AG08395 (cell line): ENCODE results near the gene SLC36A3.
"Not testable (repeated sequence)": the region's sequence is repeated elsewhere in the genome, so short reads cannot be mapped to it uniquely, and the experiment has no call there.

Experiments used
- DNase-seq: peaks from one replicate; pipeline ENCODE4 v3.0.0; 2012; ENCODE audit warnings: mixed read lengths, low spot score

Gene SLC36A3

DNA sequence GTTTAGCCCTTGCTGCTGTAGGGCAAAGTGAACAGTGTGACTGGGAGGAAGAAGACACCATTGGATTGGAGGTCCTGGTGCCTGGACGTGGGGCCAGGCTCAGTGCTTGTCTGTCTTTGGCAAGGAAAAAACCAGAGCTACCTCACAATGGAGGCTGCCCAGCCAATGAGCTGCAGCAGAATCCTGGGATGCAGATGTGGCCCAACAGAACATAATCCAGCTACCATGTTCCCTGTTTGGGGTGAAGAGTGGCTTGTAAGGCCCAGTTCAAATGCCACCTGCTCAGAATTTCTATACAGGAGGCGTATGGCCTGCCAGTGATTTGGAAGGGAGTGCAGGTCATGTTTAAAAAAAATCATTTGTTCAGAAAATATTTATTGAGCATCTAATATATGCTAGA is at the start of gene SLC36A3:
TSS of gene SLC36A3 (minus strand) at position 101 of the 400 bp plus-strand sequence. CDS start 412 bp downstream, outside the sequence.
- DNase-seq: no peak

DNA sequence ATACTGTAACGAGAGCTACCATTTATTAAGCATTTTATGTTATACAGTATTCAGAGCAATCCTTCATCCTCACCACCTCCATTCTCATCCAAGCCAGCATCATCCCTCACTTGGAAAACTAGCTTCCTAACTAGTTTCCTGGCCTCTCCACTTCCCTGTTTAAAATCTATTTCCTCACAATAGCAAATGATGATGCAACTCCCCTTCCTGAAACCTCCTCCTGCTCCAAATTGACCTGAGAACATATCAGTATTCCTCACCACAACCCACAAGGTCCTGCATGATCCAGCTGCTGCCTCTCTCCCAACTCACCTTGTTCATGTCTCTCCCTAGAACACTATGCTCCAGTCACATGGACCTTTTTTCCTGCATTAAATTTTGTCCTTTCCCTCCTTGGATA is 48.1 kb upstream of the SLC36A3 start:
- DNase-seq: no peak

DNA sequence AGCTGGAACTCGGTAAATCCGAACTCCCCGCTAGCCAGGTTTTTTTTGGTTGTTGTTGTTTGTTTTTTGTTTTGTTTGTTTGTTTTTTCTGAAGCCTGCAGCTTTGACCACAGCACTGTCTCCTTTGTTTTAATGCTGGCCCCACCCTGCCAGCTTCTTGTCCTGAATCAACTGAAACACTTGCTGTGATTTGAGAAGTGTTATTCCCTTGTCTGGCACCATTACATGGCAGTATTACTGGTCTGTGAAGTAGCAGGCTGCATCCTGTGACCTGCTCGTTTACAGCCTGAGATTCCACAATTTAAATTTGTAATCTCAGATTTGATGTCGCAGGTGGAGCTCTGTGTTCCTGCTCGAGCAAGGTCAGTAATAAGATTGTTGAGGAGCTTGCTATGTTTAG is 45.2 kb upstream of the SLC36A3 start:
- DNase-seq: no peak

DNA sequence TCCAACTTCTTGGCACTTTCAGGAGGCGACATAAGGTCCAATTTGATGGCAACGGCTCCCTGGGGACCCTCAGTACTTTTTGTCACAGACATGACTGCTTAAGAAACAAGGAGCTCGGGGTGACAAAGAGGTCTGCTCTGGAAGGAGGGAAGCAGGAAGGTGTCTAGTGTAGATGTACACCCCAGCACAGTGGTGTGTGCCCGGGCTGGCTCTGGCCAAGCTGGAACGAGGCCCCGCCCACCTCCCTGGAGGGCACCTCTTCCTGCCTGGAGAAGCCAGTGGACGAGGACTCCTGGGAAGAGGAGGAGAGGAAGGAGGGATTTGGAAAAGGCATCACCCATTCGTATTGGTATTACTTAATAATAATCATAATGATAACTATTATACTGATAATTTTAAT is 43.8 kb upstream of the SLC36A3 start, which contains the start of gene SLC36A2:
TSS of gene SLC36A2 (minus strand) at position 191 of the 400 bp plus-strand sequence. CDS start at position 92, 99 bp downstream.
- DNase-seq: no peak

DNA sequence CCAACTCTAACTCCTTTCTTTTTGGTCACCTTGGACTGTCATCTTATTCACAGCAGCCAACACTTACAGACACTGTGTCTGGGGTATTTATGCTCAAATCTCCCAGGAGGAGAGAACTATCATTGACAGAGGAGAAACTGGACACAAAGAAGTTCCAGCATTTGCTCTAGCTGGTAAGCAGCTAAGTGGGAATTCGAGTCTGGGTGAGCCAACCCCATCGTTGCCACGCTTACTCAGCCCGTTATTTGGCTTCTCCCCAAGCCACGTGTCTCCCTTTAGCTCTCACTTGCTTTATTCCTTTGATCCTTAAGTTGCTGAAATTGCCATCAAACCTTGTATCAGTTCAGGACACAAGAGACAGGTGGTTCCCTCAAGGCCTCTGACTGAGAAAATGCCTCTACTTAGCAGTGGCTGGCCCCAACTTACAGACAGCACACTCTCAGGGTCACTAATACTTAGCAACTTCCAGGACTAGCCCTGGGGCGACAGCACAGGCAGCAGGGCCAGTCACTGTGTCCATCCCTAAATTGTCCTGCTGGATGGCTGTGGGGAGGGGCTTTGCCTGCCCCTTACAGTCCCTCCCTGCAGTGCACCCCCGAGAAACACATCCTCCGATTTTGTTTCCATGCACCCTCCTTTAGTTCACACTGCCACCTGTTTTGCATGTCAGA is 42.4 kb upstream of the SLC36A3 start:
- DNase-seq: peak; percentile 39

DNA sequence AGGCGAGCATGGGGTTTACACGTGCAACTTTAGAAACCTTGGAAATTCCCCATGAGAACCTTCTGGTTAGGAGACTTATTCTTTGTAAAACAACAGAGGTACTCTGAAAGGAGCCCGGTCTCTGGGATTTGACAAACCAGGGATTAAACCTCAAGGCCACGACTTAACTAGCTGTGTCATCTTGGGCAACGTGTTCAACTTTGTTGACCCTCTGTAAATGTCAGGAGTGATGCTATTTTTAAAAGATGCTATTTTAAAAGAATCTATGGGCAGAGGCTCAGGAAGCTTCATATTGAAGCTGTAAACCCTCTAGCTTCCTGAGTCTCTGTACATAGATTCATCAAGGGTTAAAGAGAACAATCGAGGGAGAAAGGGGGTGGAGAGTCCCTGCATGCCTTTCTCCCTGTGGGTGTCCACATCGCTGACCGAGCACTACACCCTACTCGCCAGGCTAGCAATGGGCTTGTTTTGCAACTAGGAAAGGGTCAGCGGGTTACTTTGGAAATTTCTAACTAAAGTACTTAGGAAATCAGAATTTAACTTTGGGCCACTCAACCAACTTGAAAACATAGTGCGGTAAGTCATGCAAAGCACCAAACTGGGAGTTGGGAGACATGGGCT is 41.7 kb upstream of the SLC36A3 start:
- DNase-seq: no peak

DNA sequence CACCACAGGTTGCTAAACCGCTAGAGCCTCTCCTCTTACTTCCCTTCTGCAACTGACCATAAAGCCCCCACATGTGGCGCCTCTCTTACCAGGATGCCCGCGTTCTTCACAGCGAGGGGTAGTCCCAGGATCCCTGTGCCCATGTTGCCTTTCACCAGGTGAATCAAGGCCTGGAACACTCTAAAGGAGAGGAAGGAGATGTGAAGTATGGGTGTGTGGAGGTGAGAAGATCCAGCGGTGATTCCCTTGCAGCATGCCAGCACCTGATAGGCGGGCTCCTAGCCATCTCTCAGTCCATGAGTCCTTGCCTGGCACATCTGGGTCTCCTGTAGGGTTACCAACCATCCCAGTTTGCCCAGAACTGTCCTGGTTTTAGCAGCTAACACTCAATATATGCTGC is 40.5 kb upstream of the SLC36A3 start:
- DNase-seq: no peak

DNA sequence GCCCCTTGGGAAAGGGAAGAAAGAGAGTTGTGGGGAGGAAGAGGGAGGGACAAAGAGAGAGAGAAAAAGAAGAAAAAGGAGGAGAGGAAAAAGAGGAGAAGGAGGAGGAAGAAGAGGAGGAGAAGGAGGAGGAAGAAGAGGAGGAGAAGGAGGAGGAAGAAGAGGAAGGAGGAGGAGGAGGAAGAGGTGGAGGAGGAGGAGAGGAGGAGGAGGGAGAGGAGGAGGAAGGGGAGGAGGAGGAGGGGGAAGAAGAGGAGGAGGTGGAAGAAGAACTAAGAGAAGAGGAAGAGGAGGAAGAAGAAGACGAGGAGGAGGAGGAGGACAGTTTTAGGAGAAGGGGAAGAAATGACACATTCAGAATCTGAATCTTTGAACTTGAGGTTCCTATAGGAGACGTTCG is 36.4 kb upstream of the SLC36A3 start:
- no peak for DNase-seq

DNA sequence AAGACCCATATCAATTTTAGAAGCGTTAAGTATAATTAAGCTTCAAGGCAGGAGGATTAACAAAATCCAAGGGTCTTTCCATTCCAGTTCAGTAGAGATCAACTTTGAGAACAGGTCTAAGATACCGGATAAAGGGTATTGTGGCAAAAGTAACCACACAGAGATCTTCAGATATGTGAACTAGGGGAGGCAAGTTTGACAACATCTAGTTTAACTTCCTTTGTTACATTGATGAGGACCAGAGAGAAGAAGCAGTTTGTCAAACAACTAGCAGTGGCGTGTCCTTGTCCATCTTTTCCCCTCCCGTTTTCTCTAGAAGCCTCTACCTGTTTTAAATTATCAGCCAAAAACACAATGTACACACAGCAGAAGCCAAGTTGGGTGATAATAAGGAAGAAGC is 35.2 kb upstream of the SLC36A3 start:
- no peak for DNase-seq

DNA sequence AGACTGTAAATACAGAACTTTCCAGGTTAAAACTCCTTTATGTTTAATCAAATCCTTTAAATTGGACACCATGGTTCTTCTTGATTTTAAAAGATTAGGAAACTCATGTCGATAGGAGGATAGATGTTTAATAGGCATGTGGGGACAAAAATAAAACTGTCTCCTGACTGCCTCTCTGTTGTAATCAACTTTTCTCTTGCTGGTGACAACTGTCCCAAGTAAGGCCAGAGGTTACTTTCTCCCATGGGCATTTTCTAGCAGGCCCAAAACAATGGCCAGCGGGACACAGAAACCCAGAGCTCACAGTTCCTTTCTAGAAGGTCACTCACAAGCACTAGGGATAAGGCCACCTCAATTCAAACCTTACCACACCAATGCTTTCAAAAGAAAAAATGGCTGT is 29.3 kb upstream of the SLC36A3 start:
- DNase-seq: no peak

DNA sequence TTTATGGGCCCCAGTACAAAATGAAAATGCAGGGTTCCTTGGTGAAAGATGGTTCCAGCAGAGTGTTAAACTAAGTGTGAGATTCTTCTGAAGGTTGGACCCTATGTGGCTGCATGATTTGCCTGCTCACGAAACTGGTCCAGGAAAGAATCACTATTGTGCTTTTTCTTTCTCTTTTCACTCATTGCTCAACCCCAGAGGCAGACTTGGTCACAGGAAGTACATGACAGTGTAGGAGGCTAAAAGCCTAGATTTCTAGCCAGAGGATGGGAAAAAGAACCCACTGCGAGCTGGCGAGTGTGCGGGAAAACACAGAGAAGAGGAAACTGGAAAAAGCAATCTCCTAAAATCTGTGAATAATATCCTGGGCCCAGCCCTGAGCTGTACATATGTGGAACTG is 25.2 kb upstream of the SLC36A3 start:
- DNase-seq: no peak

DNA sequence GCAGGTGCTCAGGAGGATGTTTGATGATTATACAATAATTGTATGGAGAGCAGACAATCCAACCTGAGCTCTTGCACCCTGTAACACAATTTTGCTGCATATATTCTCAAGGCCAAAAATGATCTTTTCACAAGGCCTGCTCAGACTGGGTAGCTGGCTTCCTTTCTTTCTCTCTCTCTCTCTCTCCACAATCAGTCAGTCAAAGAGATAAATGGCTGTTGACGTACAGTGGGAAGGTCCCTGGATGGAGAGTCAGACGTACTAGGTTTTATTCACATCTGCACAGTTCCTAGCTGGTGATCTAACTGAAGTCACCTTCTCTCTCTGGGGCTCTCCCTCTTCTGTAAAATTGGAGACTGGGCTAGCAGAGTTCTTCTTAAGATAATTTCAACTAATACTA is 24.0 kb upstream of the SLC36A3 start:
- DNase-seq: no peak

DNA sequence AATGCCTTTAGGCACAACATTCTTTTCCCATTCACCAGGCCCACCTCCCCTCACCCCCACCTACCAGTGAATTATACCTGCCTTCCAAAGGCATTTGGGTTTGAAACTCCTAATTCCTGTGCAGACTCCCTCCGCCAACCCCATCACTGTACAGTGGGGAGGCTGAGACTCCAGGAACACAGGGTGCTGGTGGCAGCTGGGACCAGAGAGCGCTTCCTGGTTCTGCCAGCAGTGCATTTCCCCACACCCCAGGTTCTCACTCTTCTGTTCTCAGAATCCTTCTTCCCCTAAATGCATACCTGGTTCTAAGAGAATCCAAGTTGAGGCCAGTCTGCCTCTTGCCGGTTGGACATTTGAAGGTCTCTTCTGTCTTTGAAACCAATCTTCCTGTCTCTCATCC is 22.7 kb upstream of the SLC36A3 start:
- DNase-seq: no peak

DNA sequence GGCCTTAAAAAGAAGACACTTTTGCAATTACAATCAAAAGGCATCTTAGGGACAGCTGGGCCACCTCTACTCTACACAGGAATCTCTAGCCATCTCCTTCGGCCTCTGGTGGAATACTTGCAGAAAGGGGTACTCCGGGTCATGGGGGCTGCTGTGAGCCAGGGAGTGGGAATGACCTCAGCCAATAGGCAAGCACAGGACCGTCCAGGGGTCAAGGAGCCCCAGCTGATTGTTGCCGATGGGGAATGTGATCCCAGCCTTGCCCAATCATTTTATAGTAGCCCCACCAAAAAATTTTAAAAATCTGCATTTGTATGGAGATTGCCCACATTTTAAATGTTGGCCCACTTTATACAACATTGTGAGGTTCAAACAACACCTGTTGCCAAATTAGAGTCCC is 16.9 kb upstream of the SLC36A3 start:
- no peak for DNase-seq

DNA sequence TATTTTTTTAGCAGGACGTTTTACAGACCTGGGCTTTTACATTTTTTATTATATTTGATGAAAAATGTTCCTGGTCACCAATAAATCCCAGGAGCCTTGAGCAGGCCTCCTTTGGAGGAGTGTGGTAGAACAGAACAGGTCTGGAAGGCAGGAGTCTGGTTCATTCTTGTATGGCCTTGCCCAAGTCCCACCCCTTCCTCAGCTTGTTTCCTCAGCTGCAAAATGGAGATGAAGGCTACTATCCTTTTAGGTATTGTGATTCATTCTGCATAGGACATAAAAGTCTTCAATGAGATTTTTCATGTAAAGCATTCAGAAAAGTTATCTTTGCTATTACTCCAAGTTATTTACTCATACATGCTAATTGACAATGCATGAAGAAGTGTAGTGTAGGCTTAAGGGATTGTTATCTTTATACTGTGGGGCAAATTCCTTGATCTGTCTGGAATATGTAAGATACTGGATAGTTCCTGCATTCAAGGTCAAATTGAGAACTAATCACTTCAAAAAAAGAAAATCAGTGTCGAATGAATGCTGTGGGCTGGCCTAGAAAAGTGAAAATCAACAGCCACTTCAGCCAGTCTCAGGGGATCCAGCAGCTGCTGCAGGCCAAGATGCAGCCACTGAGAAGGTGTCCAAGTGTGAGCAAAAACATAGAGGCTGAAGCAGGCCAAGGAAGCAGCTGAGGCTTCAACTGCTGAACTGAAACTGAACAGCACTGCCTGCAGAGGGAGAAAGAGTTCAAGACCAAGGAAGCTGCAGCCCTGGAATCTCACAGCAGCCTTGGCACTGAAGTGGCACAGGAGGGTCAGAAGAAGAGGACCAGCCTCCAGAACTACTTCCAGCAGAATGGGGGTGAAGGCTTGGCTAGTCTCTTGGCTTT is 15.5 kb upstream of the SLC36A3 start:
- DNase-seq: peak; percentile 13

DNA sequence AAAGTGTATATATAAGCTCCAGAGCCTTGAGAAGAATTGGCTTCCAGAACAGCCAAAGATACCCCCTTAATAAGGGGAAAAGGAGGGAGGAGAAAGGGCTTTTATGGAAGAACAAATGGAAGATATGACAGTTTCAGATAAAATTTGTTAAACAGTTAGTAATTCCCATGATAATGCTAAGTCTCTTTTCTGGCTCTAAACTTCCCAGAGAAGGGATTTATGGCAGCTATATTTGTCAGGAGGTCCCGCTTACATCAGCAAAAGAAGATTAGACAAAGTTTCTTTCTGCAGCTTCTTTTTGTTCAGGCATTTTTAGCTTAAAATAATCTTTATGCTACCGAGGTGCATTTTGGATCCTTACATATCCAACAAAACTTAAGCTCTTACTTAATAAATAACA is 14.3 kb upstream of the SLC36A3 start:
- no peak for DNase-seq

DNA sequence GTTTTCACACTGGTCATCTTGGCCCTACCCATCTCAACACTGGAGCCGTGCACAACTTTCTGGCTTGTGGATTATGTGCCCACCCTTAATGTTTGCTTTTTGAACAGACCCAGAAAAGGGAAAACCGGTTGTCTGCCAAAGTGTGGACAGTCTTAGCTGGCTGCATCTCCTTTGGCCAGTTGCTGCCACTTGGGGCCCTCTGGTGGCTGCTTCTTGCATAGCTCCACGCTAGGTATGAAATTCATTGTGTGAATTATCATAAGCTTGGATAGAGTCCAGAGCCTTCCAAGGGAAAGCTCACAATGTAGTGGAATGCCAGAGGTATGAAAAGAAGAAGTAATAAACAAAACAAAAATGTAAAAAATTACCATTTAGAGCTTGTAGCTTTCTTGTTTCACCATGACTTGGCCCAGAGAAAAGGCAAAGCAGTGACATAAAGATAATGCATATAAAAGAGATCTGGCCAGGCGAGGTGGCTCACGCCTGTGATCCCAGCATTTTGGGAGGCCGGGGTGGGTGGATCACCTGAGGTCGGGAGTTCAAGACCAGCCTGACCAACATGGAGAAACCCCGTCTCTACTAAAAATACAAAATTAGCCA is 12.5 kb upstream of the SLC36A3 start:
- DNase-seq: peak; percentile 87

DNA sequence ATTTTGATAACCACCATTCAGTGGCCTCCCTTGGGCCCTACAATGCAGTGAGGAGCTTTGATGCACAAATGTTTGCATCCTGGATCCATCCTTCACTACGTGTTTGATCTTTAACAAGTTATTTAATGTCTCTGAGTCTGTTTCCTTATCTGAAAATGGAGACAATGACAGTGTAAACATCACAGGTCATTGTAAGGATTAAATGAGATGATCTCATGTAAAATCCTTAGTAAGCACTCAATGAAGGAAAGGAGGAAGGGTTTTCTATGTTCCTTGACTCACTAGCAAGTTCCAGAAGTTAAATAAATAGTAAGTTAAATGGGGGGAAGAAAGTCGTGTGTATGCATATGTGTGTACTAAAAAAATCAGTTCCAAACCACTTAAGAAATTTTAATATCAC is 9.8 kb upstream of the SLC36A3 start:
- DNase-seq: no peak

DNA sequence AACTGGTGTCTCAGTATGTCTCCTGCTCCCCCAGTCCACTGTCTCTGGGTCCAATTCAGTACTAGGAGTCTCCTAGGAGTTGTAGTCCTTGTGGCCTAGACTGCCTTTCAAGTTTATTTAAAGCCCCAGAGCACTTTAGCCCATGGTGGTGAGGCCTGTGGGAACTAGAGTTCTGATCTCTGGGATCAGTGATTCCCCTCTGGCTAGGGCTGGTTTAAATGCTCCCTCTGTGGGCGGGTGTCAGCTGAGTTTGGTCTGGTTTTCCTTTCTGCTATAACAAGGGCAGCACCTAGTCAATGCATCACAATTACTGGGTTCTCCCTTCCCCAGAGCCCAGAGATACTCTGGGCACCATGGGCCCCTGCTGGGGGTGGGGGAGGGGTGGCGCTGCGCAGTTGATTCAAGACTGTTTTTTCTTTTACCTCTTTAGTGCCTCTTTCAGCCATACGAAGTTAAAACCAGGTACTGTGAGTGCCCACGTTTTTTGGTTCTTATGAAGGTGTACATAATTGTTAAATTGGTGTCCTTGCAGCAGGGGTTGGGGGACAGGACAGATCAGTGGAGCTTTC is 9.3 kb upstream of the SLC36A3 start:
- no peak for DNase-seq

DNA sequence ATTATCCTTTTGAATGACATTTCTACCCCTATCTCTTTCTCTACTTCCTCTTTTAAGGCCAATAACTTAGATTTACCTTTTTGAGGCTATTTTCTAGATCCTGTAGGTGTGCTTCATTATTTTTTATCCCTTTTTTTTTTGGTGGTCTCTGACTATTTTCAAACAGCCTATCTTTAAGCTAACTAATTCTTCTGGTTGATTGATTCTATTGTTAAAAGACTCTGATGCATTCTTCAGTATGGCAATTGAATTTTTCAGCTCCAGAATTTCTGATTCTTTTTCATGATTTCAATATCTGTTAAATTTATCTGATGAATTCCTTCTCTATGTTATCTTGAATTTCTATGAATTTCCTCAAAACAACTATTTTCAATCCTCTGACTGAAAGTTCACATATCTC is 7.4 kb upstream of the SLC36A3 start:
- no peak for DNase-seq

DNA sequence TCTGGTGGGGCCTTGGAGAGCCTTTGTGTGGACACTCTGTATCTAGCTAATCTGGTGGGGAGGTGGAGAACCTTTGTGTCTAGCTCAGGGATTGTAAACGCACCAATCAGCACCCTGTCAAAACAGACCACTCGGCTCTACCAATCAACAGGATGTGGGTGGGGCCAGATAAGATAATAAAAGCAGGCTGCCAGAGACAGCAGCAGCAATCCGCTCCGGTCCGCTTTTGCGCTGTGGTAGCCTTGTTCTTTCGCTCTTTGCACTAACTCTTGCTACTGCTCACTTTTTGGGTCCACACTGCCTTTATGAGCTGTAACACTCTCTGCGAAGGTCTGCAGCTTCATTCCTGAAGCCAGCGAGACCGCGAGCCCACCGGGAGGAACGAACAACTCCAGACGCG is 6.3 kb upstream of the SLC36A3 start:
- DNase-seq: not testable (repeated sequence)

DNA sequence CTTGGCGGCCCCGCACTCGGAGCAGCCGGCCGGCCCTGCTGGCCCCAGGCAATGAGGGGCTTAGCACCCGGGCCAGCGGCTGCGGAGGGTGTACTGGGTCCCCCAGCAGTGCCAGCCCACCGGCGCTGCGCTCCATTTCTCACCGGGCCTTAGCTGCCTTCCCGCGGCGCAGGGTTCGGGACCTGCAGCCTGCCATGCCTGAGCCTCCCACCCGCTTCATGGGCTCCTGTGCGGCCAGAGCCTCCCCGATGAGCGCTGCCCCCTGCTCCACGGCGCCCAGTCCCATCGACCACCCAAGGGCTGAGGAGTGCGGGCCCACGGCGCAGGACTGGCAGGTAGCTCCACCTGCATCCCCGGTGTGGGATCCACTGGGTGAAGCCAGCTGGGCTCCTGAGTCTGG is 5.7 kb upstream of the SLC36A3 start:
- DNase-seq: not testable (repeated sequence)
